ENCODE data around the gene ASTN2. TPM values are rescaled to one million over a fixed set of nuclear protein-coding genes. Genes with fewer than 3 reads are reported as not detected.

ASTN2 gene
- total and polyA plus RNA-seq, 9 of the 15 experiments (the other 6 are each of a cell fraction or from before 2014, with no cell fraction given), result 0.56 to 3.5 (median 1.9) TPM

GRCh38 chr9:116482740-116483139, 932.1 kb downstream of the ASTN2 start:
- no peaks in the 10 kb centered on the region for H4K20me1 ChIP-seq (replicated peaks; ENCODE audit: control insufficient read depth, insufficient read depth, low read length)
- in situ Hi-C loops (cut with MboI) (no loop called here), intact Hi-C loops (cut with micrococcal nuclease) (no loop called here)
- H3K9ac ChIP-seq (ENCODE audit: insufficient read depth in 1 of 2, low read depth in 2 of 2, low read length in 2 of 2), result peak overlapping the region in 1 of 2 experiments; percentile 85; a peak in 1 of 4 replicates
- POLR2A ChIA-PET, result interaction anchor here (1.0 kb wide), 1 partner anchor 12 kb away, joined by 3 read pairs; no protein-coding TSS in a partner anchor
- FAIRE-seq, result no peak
- H3K9me1 ChIP-seq (ENCODE audit: control insufficient read depth, insufficient read depth, low read length), result no peaks in the 10 kb centered on the region
- no peaks in the 10 kb centered on the region for H3K36me3 ChIP-seq (ENCODE audit: control insufficient read depth, insufficient read depth, low read length)
- ATAC-seq, result no peak
- H3K4me3 ChIP-seq, result no peak overlapping the region
- CTCF ChIA-PET (ENCODE audit: low intra/inter-chr PET ratio), result no interaction called here
- no TSS peak for BruUV-seq (replicated peaks)
- no peak for DNase-seq (ENCODE audit: extremely low read depth in 1 of 4, low spot score in 3 of 4)
- H2AFZ ChIP-seq (ENCODE audit: low read depth, low read length), result no peak overlapping the region
- WGBS (ENCODE audit: insufficient coverage, low coverage, missing lambda C conversion rate), result 70% methylated on average over 1 of the region's 1 CpG
- no peaks in the 10 kb centered on the region for H3K27me3 ChIP-seq (ENCODE audit: control insufficient read depth in 2 of 2, insufficient read depth in 2 of 2, low read length in 2 of 2)
- H3K4me2 ChIP-seq (ENCODE audit: insufficient read depth, low read length), result no peak overlapping the region
- no peak for TF ChIP-seq ZNF609 (CRISPR knock-in tag; IDR thresholded peaks at IDR 0.05; ENCODE audit: borderline replicate concordance)
- TF ChIP-seq ETV6 (IDR thresholded peaks at IDR 0.05; ENCODE audit: borderline replicate concordance in 1 of 2, low read depth in 2 of 2, low read length in 1 of 2), result no peak
- no peak for TF ChIP-seq ETV6 (CRISPR knock-in tag; IDR thresholded peaks at IDR 0.05; ENCODE audit: borderline replicate concordance)
- TF ChIP-seq CAMTA2 (CRISPR knock-in tag; conservative IDR thresholded peaks at IDR 0.05), result no peak
- no peak for TF ChIP-seq BCL6 (CRISPR knock-in tag; IDR thresholded peaks at IDR 0.05)
- TF ChIP-seq PRPF4 (IDR thresholded peaks at IDR 0.05; ENCODE audit: insufficient read depth, low read depth, low read length, poor library complexity, severe bottlenecking), result no peak
- TF ChIP-seq ZNF79 (CRISPR knock-in tag; IDR thresholded peaks at IDR 0.05; ENCODE audit: low read depth), result no peak
- TF ChIP-seq SNAPC5 (CRISPR knock-in tag; IDR thresholded peaks at IDR 0.05), result no peak
- TF ChIP-seq, protein P1, sequence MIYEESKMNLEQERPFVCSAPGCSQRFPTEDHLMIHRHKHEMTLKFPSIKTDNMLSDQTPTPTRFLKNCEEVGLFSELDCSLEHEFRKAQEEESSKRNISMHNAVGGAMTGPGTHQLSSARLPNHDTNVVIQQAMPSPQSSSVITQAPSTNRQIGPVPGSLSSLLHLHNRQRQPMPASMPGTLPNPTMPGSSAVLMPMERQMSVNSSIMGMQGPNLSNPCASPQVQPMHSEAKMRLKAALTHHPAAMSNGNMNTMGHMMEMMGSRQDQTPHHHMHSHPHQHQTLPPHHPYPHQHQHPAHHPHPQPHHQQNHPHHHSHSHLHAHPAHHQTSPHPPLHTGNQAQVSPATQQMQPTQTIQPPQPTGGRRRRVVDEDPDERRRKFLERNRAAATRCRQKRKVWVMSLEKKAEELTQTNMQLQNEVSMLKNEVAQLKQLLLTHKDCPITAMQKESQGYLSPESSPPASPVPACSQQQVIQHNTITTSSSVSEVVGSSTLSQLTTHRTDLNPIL (CRISPR knock-in tag; IDR thresholded peaks at IDR 0.05), result no peak
- no peak for TF ChIP-seq DACH1 (IDR thresholded peaks at IDR 0.05; ENCODE audit: partially characterized antibody)
- no peak for TF ChIP-seq SNRNP70 (optimal IDR thresholded peaks at IDR 0.05; ENCODE audit: low read depth, low read length)
- TF ChIP-seq PHB (CRISPR knock-in tag; IDR thresholded peaks at IDR 0.05), result no peak
- no peaks in the 10 kb centered on the region for H3K9me3 ChIP-seq (replicated peaks; ENCODE audit: control insufficient read depth, insufficient read depth, low read depth, low read length)
- H3K79me2 ChIP-seq (ENCODE audit: control insufficient read depth, insufficient read depth, low read length), result no peaks in the 10 kb centered on the region
- no peak overlapping the region for H3K27ac ChIP-seq (ENCODE audit: extremely low read depth, low read depth, low read length)
- H3K4me1 ChIP-seq (replicated peaks in 1 of 2; ENCODE audit: control insufficient read depth in 2 of 2, insufficient read depth in 2 of 2, low read length in 2 of 2), result peaks cover 12 to 19% of the 10 kb centered on the region in 2 experiments; a peak in 4 of 5 replicates

All from K562 (cell line).